HK-2 (cell line): ENCODE data around the gene UNC5A.

ENCODE experiments used
- DNase-seq: peaks from one replicate; pipeline ENCODE4 v3.0.0-alpha.2; 2018; ENCODE audit not compliant: unreplicated experiment

Gene UNC5A

GRCh38 chr5:176810081-176810597 lies at the start of gene UNC5A:
Gene UNC5A, plus strand, starts transcription at chr5:176810559. Its CDS starts 192 bp downstream, at chr5:176810751.
- no peak for DNase-seq

- DNase-seq, result no peak
These were observed 48.6 kb upstream of the UNC5A start for GRCh38 chr5:176761755-176762154.

- DNase-seq, result no peak
These were observed 47.9 kb upstream of the UNC5A start for GRCh38 chr5:176762489-176762888.

GRCh38 chr5:176765687-176766086 lies 44.7 kb upstream of the UNC5A start:
- DNase-seq, result no peak

GRCh38 chr5:176768174-176768970 lies 42.0 kb upstream of the UNC5A start:
- no peak for DNase-seq

GRCh38 chr5:176769911-176770310 lies 40.4 kb upstream of the UNC5A start:
- no peak for DNase-seq

GRCh38 chr5:176770431-176770830 lies 39.9 kb upstream of the UNC5A start:
- no peak for DNase-seq

- no peak for DNase-seq
These were observed 39.1 kb upstream of the UNC5A start for GRCh38 chr5:176771102-176771845.

GRCh38 chr5:176772271-176773210 lies 37.8 kb upstream of the UNC5A start:
- no peak for DNase-seq

GRCh38 chr5:176773408-176774035 lies 36.8 kb upstream of the UNC5A start:
- no peak for DNase-seq

- DNase-seq, result no peak
These were observed 35.9 kb upstream of the UNC5A start for GRCh38 chr5:176774216-176775171.

- no peak for DNase-seq
These were observed 35.0 kb upstream of the UNC5A start for GRCh38 chr5:176775409-176775808.

GRCh38 chr5:176776141-176776865 lies 34.1 kb upstream of the UNC5A start:
- DNase-seq, result no peak

GRCh38 chr5:176776916-176777315 lies 33.4 kb upstream of the UNC5A start:
- DNase-seq, result no peak

GRCh38 chr5:176778921-176779465 lies 31.4 kb upstream of the UNC5A start:
- no peak for DNase-seq

- no peak for DNase-seq
These were observed 30.8 kb upstream of the UNC5A start for GRCh38 chr5:176779537-176779936.

GRCh38 chr5:176780176-176781053 lies 29.9 kb upstream of the UNC5A start:
- no peak for DNase-seq

- no peak for DNase-seq
These were observed 29.3 kb upstream of the UNC5A start for GRCh38 chr5:176781054-176781375.
